GM12892 (cell line): Measurements from ENCODE around the gene CACNA1B.

Experiments
- DNase-seq: peaks from one replicate; pipeline ENCODE4 v3.0.0; 2011; ENCODE audit not compliant: insufficient read length
- FAIRE-seq: peaks from 2 replicates; lab custom pipeline; 2011; peaks lifted over from hg19 to GRCh38; lab: Jason Lieb, UNC
- POLR2A ChIP-seq: IDR thresholded peaks from 2 replicates; pipeline ENCODE4 v1.6.1; 2011; ENCODE audit warnings: low read depth, low read length, control low read depth
- POLR2AphosphoS5 ChIP-seq: IDR thresholded peaks from 2 replicates; pipeline ENCODE4 v1.6.1; 2011; ENCODE audit warnings: low read depth, low read length, control low read depth
- TAF1 ChIP-seq: IDR thresholded peaks from 2 replicates; pipeline ENCODE4 v1.6.1; 2011; ENCODE audit warnings: low read depth, mild to moderate bottlenecking, control low read depth, low read length, borderline replicate concordance

CACNA1B gene

GRCh38 chr9:138043411-138044345 lies 166.1 kb downstream of the CACNA1B start:
- no peak for DNase-seq
- TF ChIP-seq POLR2A, result no peak
- TF ChIP-seq POLR2AphosphoS5, result no peak
- TF ChIP-seq TAF1, result no peak
- FAIRE-seq, result no peak

DNA sequence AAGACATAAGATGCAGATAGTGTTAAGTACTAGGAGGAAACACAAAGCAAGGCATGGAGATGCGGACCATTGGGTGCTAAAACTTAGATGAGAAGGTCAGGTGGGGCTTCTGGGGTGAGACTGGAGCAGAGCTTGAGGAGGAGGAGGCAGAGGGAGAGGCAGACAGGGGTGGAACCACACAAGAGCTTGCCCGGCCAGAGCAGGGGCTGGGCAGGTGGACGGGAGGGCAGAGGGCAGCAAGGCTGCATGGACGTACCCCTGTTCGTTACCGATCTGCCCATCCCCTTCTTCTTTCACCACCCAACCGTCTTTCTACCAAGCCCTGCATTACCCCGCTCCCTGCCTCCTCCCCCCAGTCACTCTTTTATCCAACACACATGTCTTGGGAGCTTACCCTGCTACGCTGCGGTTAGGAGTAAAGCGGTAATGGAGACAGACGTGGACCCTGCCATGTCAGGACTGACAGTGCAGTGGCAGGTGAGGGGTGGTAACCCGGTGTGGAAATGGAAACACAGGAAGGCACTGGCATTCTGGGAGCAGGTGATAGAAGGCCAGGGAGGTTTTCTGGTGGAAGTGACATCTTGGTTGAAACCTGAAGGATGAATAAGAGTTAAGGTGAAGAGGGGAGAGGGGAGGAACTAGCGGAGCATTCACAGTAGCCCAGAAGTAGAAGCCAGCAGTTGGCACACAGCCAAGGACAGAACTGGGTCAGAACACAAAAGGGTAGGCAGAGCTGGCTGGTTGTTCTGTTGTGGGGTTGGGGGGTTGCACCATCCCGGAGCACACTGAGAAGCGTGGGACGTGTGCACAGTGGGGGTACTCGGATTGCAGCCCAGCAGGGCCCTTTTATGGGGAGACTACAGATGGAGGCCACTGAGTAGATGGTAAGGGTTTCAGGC lies 167.2 kb downstream of the CACNA1B start:
- DNase-seq (no peak), FAIRE-seq (no peak)
- TF ChIP-seq POLR2A, result no peak
- no peak for TF ChIP-seq TAF1
- no peak for TF ChIP-seq POLR2AphosphoS5

- DNase-seq, result no peak
- FAIRE-seq, result no peak
- TF ChIP-seq POLR2AphosphoS5, result no peak
- no peak for TF ChIP-seq POLR2A
Observed at GRCh38 chr9:138045541-138046490, 168.2 kb downstream of the CACNA1B start.

- DNase-seq, result no peak
- TF ChIP-seq POLR2A (no peak), TAF1 (no peak), POLR2AphosphoS5 (no peak)
- no peak for FAIRE-seq
Observed at GRCh38 chr9:138046641-138047301, 169.2 kb downstream of the CACNA1B start.

- no peak for TF ChIP-seq TAF1
- TF ChIP-seq POLR2A, result no peak
- TF ChIP-seq POLR2AphosphoS5, result no peak
- DNase-seq (no peak), FAIRE-seq (no peak)
Observed at GRCh38 chr9:138047469-138048040, 170.0 kb downstream of the CACNA1B start.

DNA sequence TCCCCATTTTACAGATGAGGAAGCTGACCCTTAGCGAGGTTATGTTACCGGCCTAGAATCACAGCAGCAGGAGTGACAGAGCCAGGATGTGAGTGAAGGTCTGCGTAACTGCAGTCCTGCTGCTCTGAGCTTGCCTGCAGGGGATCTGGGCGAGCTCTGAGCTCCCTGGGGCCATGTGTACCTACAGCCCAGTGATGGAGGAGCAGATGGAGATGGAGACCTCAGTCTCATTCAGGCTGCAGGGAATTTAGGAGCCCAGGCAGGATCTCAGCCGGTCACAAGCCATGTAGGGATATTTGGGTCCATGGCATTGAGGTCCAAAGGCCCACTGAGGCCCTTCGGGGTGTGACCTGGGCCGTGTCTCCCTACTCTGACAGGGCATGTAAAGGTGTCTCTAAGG lies 170.6 kb downstream of the CACNA1B start:
- DNase-seq (no peak), FAIRE-seq (no peak)
- TF ChIP-seq TAF1 (no peak), POLR2A (no peak), POLR2AphosphoS5 (no peak)

GRCh38 chr9:138049085-138049778 lies 171.7 kb downstream of the CACNA1B start:
- FAIRE-seq, result no peak
- DNase-seq, result no peak
- TF ChIP-seq POLR2AphosphoS5 (no peak), POLR2A (no peak), TAF1 (no peak)

DNA sequence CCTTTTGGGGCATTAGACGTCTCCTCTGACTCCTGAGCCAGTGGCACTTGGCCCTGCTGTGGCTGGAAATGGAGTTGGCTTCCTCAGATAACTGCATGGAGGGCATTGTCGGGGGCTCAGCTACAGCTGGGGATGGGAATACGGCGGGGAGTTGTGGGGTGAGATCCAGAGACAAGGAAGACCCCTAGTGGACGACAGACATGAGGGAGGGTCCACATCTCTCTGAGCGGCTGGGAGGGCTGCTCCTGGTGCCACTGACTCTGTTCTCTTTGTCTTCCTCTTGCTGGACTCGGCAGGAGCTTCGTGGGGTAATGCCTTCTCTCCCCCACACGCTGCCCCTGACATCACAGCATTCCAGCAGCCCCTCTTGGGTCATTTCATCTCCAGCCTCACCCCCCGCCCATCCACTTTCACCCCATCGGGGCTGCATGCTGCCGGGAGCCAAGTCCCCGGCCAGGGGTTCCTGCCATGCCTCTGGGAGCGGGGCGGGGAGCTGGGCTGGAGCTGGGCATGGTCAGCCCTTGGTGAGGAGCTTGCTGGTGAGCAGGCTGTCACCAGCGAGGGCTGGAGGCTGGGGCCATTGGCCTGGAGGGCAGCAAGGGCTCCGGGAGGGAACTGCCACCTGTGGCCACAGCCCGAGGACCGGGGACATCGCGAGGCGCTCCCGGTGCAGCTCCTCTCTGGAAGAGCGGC lies 172.3 kb downstream of the CACNA1B start:
- FAIRE-seq, result no peak
- TF ChIP-seq POLR2AphosphoS5 (no peak), POLR2A (no peak), TAF1 (no peak)
- no peak for DNase-seq

- TF ChIP-seq POLR2AphosphoS5 (no peak), POLR2A (no peak), TAF1 (no peak)
- DNase-seq, result no peak
- no peak for FAIRE-seq
Observed at GRCh38 chr9:138050472-138051330, 173.1 kb downstream of the CACNA1B start.
